ENCODE measurements around the gene GRID2IP. TPM values are rescaled to one million over a fixed set of nuclear protein-coding genes. Genes with fewer than 3 reads are reported as not detected.

GRID2IP gene
- total RNA-seq, 1 experiment from 2014 or later: 3.0 TPM

- TF ChIP-seq, protein P1, sequence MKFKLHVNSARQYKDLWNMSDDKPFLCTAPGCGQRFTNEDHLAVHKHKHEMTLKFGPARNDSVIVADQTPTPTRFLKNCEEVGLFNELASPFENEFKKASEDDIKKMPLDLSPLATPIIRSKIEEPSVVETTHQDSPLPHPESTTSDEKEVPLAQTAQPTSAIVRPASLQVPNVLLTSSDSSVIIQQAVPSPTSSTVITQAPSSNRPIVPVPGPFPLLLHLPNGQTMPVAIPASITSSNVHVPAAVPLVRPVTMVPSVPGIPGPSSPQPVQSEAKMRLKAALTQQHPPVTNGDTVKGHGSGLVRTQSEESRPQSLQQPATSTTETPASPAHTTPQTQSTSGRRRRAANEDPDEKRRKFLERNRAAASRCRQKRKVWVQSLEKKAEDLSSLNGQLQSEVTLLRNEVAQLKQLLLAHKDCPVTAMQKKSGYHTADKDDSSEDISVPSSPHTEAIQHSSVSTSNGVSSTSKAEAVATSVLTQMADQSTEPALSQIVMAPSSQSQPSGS (CRISPR knock-in tag; IDR thresholded peaks at IDR 0.05; ENCODE audit: borderline replicate concordance, low read depth): no peak
- TF ChIP-seq NR3C1 (CRISPR knock-in tag; conservative IDR thresholded peaks at IDR 0.05; ENCODE audit: low read depth) (no peak), ETV6 (CRISPR knock-in tag; IDR thresholded peaks at IDR 0.05) (no peak), ZBTB21 (CRISPR knock-in tag; IDR thresholded peaks at IDR 0.05; ENCODE audit: borderline replicate concordance) (no peak)
Observed at GRCh38 chr7:6505685-6506559, 45.3 kb downstream of the GRID2IP start (continued).

DNA sequence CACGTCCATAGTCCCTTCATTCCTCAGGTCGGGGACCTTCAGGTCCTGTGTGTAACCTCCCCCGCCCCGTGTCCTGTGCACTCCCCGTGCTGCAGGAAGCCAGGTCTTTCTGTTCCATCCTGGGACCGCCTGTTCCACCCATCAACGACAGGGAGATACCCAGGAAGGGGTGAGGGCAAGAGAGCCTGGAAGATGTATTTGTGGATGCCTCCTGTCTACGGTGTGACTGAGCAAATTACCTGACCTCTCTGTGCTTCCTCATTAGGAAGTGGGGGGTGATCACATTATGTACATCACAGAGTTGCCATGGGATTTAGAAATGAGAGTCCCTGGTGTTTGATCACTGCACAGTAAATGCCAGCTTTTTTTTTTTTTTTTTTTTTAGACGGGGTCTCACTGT lies 46.3 kb downstream of the GRID2IP start:
- CTCF ChIA-PET: interaction anchor here (0.7 to 1.0 kb wide), 2 partner anchors 22 to 70 kb away, joined by 3 read pairs; no protein-coding TSS in a partner anchor
- DNase-seq (ENCODE audit: low spot score) (no peak), ATAC-seq (no peak)
- peaks cover 8% of the 10 kb centered on the region; the same call in 1 of the 2 replicates for H3K4me1 Mint-ChIP-seq
- TF ChIP-seq TEAD4 (CRISPR knock-in tag; IDR thresholded peaks at IDR 0.05): no peak
- peaks cover 5% of the 10 kb centered on the region for H3K27me3 Mint-ChIP-seq (ENCODE audit: low read depth)
- peak overlapping the region; percentile 76 for H3K4me3 Mint-ChIP-seq
- POLR2A ChIA-PET: interaction anchor here (0.6 kb wide), 1 partner anchor 187 kb away, joined by 4 read pairs; no protein-coding TSS in a partner anchor
- H3K27ac Mint-ChIP-seq: peak overlapping the region; percentile 60; the same call in 1 of the 2 replicates
- H3K9me3 Mint-ChIP-seq: no peaks in the 10 kb centered on the region
- no peaks in the 10 kb centered on the region for H3K36me3 Mint-ChIP-seq

GRCh38 chr7:6502886-6503285 lies 48.4 kb downstream of the GRID2IP start:
- Mint-ChIP-seq H3K27ac (no peak overlapping the region), H3K9me3 (no peaks in the 10 kb centered on the region), H3K4me3 (peak overlapping the region; percentile 76), H3K27me3 (ENCODE audit: low read depth) (peaks cover 5% of the 10 kb centered on the region), H3K36me3 (no peaks in the 10 kb centered on the region), H3K4me1 (peaks cover 8% of the 10 kb centered on the region; the same call in 1 of the 2 replicates)
- TF ChIP-seq CREM (CRISPR knock-in tag; IDR thresholded peaks at IDR 0.05) (no peak), ZNF317 (CRISPR knock-in tag; IDR thresholded peaks at IDR 0.05; ENCODE audit: borderline replicate concordance, low read depth) (no peak), TP53 (CRISPR knock-in tag; IDR thresholded peaks at IDR 0.05) (no peak), EMX1 (CRISPR knock-in tag; IDR thresholded peaks at IDR 0.05) (no peak), ATF1 (CRISPR knock-in tag; IDR thresholded peaks at IDR 0.05) (no peak), NR3C1 (CRISPR knock-in tag; conservative IDR thresholded peaks at IDR 0.05; ENCODE audit: low read depth) (no peak), NFYB (CRISPR knock-in tag; conservative IDR thresholded peaks at IDR 0.05; ENCODE audit: low read depth) (no peak)
- TF ChIP-seq, protein P2, sequence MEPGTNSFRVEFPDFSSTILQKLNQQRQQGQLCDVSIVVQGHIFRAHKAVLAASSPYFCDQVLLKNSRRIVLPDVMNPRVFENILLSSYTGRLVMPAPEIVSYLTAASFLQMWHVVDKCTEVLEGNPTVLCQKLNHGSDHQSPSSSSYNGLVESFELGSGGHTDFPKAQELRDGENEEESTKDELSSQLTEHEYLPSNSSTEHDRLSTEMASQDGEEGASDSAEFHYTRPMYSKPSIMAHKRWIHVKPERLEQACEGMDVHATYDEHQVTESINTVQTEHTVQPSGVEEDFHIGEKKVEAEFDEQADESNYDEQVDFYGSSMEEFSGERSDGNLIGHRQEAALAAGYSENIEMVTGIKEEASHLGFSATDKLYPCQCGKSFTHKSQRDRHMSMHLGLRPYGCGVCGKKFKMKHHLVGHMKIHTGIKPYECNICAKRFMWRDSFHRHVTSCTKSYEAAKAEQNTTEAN (CRISPR knock-in tag; IDR thresholded peaks at IDR 0.05): no peak
- TF ChIP-seq, protein P3, sequence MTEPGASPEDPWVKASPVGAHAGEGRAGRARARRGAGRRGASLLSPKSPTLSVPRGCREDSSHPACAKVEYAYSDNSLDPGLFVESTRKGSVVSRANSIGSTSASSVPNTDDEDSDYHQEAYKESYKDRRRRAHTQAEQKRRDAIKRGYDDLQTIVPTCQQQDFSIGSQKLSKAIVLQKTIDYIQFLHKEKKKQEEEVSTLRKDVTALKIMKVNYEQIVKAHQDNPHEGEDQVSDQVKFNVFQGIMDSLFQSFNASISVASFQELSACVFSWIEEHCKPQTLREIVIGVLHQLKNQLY (CRISPR knock-in tag; IDR thresholded peaks at IDR 0.05): no peak
- ChIA-PET CTCF (no interaction called here), POLR2A (no interaction called here)
- ATAC-seq (no peak), DNase-seq (ENCODE audit: low spot score) (no peak)

DNA sequence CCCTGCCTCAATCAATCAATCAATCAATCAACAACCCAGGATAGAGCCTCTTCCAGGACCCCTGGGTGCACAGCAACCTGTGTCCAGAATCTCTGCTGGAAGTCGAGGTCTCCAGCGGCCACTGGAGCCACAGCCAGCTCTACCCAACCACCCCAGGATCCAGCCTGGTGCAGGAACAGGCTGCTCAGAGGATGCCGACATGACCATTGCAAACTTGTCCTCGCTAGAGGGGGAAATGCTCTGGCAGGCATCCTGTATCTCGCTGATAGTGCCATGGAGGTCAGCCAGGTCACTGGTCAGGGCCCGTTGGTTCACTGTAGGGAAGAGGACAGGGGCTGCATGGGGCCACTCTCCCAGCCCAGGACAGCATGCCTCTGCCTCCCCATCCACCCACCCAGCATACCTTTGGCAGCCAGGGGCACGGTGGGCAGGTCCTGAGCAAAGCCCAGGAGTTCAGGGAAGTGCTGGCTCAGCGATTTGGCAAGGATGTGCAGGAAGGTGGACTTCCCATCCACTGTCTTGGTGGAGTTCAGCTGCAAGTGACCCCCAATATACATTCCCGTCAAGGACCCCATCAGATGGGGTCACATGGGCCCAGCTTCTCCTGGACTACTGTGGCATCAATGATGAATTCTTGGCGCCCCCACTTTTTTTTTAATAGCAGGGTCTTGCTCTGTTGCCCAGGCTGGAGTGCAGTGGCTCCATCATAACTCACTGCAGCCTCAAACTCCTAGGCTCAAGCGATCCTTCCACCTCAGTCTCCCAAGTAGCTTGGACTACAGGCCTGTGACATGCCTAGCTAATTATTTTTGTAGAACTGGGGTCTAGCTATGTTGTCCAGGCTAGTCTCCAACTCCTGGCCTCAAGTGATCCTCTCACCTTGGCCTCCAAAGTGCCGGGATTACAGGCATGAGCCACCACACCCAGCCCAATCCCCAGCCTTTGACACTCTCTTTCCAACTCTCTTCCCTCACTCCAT lies 49.4 kb downstream of the GRID2IP start:
- ATAC-seq: no peak
- peak overlapping the region; percentile 76; the same call in 1 of the 2 replicates for H3K4me3 Mint-ChIP-seq
- CTCF ChIA-PET: no interaction called here
- DNase-seq (ENCODE audit: low spot score): no peak
- no peak overlapping the region for H3K27ac Mint-ChIP-seq
- H3K27me3 Mint-ChIP-seq (ENCODE audit: low read depth): peaks cover 5% of the 10 kb centered on the region
- no peaks in the 10 kb centered on the region for H3K9me3 Mint-ChIP-seq
- POLR2A ChIA-PET: no interaction called here
- TF ChIP-seq GTF2I (CRISPR knock-in tag; conservative IDR thresholded peaks at IDR 0.05): peak; percentile 49; the same call in 1 of the 2 replicates
- TF ChIP-seq, protein P1 (CRISPR knock-in tag; IDR thresholded peaks at IDR 0.05; ENCODE audit: borderline replicate concordance, low read depth): no peak
- TF ChIP-seq RORB (CRISPR knock-in tag; IDR thresholded peaks at IDR 0.05): no peak
- no peak for TF ChIP-seq ZBTB21 (CRISPR knock-in tag; IDR thresholded peaks at IDR 0.05; ENCODE audit: borderline replicate concordance)
- TF ChIP-seq, protein P4, sequence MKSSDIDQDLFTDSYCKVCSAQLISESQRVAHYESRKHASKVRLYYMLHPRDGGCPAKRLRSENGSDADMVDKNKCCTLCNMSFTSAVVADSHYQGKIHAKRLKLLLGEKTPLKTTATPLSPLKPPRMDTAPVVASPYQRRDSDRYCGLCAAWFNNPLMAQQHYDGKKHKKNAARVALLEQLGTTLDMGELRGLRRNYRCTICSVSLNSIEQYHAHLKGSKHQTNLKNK (CRISPR knock-in tag; IDR thresholded peaks at IDR 0.05): no peak
- TF ChIP-seq, protein P5, sequence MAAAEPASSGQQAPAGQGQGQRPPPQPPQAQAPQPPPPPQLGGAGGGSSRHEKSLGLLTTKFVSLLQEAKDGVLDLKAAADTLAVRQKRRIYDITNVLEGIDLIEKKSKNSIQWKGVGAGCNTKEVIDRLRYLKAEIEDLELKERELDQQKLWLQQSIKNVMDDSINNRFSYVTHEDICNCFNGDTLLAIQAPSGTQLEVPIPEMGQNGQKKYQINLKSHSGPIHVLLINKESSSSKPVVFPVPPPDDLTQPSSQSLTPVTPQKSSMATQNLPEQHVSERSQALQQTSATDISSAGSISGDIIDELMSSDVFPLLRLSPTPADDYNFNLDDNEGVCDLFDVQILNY (CRISPR knock-in tag; IDR thresholded peaks at IDR 0.05): no peak
- TF ChIP-seq ZNF121 (CRISPR knock-in tag; IDR thresholded peaks at IDR 0.05): peak; percentile 44; the same call in 1 of the 2 replicates
- H3K36me3 Mint-ChIP-seq: no peaks in the 10 kb centered on the region
- H3K4me1 Mint-ChIP-seq: peaks cover 8% of the 10 kb centered on the region; the same call in 1 of the 2 replicates

Measured in WTC11 (cell line).